GM23338 (cell line): ENCODE results near the gene FNIP2.

ENCODE experiments used
- EZH2 ChIP-seq: fragments of 200-600 bp; sonication (generic); IDR thresholded peaks from one replicate; pipeline ENCODE4 v1.8.0; 2017; ENCODE audit warnings: antibody characterized with exemption, mild to moderate bottlenecking, low read depth; ENCODE audit not compliant: unreplicated experiment
- EZH2phosphoT487 ChIP-seq: fragments of 200-600 bp; sonication (generic); IDR thresholded peaks from one replicate; pipeline ENCODE4 v1.8.1; 2018; ENCODE audit warnings: antibody characterized with exemption; ENCODE audit not compliant: unreplicated experiment
- NANOG ChIP-seq: IDR thresholded peaks from 2 replicates; pipeline ENCODE4 v1.6.1; 2016; ENCODE audit warnings: antibody characterized with exemption, borderline replicate concordance
- POLR2AphosphoS5 ChIP-seq: IDR thresholded peaks from 2 replicates; pipeline ENCODE4 v1.6.1; 2016; ENCODE audit warnings: antibody characterized with exemption, low read depth
- ZNF114 ChIP-seq: fragments of 250-450 bp; sonication (Bioruptor Pico); IDR thresholded peaks from 2 replicates; pipeline ENCODE4 v1.5.0; 2020; ENCODE audit warnings: mild to moderate bottlenecking, moderate library complexity
- TF ChIP-seq, protein P1 (sequence below), 2 experiments: fragments of 200-600 bp in 1 of 2; sonication (generic) in 1 of 2; conservative IDR thresholded peaks; 2 replicates each; pipeline versions ENCODE4 v1.5.1 to v1.6.1; 2016 to 2017; ENCODE audit warnings: antibody characterized with exemption in 2 of 2, low read depth in 2 of 2, mild to moderate bottlenecking in 2 of 2, moderate library complexity in 1 of 2
- TF ChIP-seq, protein P2 (sequence below): IDR thresholded peaks from one replicate; pipeline ENCODE4 v1.6.1; 2018; ENCODE audit warnings: antibody characterized with exemption; ENCODE audit not compliant: unreplicated experiment

DNA sequence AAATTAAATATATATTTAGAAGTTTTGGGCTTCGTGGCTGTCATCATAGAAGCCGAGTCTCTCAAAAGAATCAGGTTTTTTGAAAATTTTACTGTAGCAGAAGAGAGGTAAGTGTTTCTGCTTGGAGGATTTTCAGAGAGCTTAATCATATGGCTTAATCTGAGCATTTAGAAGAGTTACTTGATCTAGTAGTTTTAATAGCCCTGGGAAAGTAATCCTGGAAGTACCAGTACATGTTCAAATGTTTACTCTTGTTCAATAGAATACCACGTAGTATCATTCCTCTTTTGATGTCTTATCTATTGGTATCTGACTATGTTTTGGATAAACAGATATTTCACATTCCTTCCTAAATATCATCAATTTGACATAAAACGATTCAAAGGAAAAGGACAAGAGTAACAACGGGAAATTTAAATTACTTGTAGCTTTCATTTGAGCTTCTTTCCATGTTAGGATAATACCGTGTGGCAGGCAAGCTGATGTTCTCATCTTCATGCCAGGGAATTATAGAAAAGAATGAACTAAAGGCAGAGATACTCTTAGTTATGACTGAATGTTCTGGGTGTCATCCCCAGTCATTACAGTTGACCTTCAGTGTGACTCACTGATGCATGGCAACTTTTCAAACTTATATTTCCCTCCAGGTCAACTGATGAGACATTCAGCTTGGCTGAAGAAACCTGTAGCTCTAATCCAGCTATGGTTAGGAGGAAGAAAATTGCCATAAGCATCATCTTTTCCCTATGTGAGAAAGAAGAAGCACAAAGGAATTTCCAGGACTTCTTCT is 89.8 kb downstream of the FNIP2 start:
- TF ChIP-seq, protein P1, sequence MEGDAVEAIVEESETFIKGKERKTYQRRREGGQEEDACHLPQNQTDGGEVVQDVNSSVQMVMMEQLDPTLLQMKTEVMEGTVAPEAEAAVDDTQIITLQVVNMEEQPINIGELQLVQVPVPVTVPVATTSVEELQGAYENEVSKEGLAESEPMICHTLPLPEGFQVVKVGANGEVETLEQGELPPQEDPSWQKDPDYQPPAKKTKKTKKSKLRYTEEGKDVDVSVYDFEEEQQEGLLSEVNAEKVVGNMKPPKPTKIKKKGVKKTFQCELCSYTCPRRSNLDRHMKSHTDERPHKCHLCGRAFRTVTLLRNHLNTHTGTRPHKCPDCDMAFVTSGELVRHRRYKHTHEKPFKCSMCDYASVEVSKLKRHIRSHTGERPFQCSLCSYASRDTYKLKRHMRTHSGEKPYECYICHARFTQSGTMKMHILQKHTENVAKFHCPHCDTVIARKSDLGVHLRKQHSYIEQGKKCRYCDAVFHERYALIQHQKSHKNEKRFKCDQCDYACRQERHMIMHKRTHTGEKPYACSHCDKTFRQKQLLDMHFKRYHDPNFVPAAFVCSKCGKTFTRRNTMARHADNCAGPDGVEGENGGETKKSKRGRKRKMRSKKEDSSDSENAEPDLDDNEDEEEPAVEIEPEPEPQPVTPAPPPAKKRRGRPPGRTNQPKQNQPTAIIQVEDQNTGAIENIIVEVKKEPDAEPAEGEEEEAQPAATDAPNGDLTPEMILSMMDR (conservative IDR thresholded peaks at IDR 0.05; ENCODE audit: low read depth in 2 of 2) = no peak
- no peak for TF ChIP-seq EZH2
- TF ChIP-seq, protein P2, sequence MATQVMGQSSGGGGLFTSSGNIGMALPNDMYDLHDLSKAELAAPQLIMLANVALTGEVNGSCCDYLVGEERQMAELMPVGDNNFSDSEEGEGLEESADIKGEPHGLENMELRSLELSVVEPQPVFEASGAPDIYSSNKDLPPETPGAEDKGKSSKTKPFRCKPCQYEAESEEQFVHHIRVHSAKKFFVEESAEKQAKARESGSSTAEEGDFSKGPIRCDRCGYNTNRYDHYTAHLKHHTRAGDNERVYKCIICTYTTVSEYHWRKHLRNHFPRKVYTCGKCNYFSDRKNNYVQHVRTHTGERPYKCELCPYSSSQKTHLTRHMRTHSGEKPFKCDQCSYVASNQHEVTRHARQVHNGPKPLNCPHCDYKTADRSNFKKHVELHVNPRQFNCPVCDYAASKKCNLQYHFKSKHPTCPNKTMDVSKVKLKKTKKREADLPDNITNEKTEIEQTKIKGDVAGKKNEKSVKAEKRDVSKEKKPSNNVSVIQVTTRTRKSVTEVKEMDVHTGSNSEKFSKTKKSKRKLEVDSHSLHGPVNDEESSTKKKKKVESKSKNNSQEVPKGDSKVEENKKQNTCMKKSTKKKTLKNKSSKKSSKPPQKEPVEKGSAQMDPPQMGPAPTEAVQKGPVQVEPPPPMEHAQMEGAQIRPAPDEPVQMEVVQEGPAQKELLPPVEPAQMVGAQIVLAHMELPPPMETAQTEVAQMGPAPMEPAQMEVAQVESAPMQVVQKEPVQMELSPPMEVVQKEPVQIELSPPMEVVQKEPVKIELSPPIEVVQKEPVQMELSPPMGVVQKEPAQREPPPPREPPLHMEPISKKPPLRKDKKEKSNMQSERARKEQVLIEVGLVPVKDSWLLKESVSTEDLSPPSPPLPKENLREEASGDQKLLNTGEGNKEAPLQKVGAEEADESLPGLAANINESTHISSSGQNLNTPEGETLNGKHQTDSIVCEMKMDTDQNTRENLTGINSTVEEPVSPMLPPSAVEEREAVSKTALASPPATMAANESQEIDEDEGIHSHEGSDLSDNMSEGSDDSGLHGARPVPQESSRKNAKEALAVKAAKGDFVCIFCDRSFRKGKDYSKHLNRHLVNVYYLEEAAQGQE = no peak
- TF ChIP-seq POLR2AphosphoS5 = no peak
- no peak for TF ChIP-seq ZNF114 (CRISPR knock-in tag)
- no peak for TF ChIP-seq EZH2phosphoT487
- TF ChIP-seq NANOG = no peak
